BJ (cell line): ENCODE results near the gene RPTN. TPM values are rescaled to one million over a fixed set of nuclear protein-coding genes. Genes with fewer than 3 reads are reported as not detected.

Experiments
- CTCF ChIA-PET: fragments of 350-600 bp; formaldehyde crosslinking; extraction: SDS; loops from one replicate; lab custom pipeline; 2021; ENCODE audit warnings: antibody characterized with exemption, inconsistent platforms; lab: Yijun Ruan, JAX
- POLR2A ChIA-PET: fragments of 300-600 bp; sonication (Branson Sonifier 250); formaldehyde crosslinking; extraction: SDS; loops from one replicate; lab custom pipeline; 2021; ENCODE audit warnings: antibody characterized with exemption; lab: Charles Lee
- DNase-seq: peaks from one replicate; pipeline ENCODE4 v3.0.0-alpha.2; 2011; ENCODE audit warnings: low read depth
- H3K27me3 ChIP-seq: 2 replicates; pipeline ENCODE4 v1.6.0; 2011; ENCODE audit warnings: low read length; ENCODE audit not compliant: control insufficient read depth, insufficient read depth
- H3K36me3 ChIP-seq: 2 replicates; pipeline ENCODE4 v1.5.1; 2011; ENCODE audit warnings: low read length; ENCODE audit not compliant: control insufficient read depth, insufficient read depth
- H3K4me3 ChIP-seq: 2 replicates; pipeline ENCODE4 v1.5.1; 2011; ENCODE audit warnings: low read depth, mild to moderate bottlenecking, control low read depth, low read length
- CTCF ChIP-seq: IDR thresholded peaks from 2 replicates; pipeline ENCODE4 v1.5.1; 2011; ENCODE audit warnings: low read depth, mild to moderate bottlenecking, control low read depth, inconsistent platforms, low read length, moderate library complexity; ENCODE audit not compliant: insufficient read depth
- polyA plus RNA-seq: library from polyadenylated mRNA; depleted of rRNA; stranded (reverse); fragments of >200 nt; gene quantifications from 2 replicates; pipeline ENCODE4 v1.2.3, GENCODE V29; 2011

The RPTN gene
- polyA plus RNA-seq, 1 experiment: not detected

- CTCF ChIA-PET: interaction anchor here (0.9 to 3.2 kb wide), 4 partner anchors 10 to 268 kb away, joined by 5 to 16 read pairs (median 8); no protein-coding TSS in a partner anchor
- TF ChIP-seq CTCF: no peak
- POLR2A ChIA-PET: no interaction called here
These were observed 32.2 kb upstream of the RPTN start for GRCh38 chr1:152191260-152191659.

GRCh38 chr1:152190589-152190988 is 31.6 kb upstream of the RPTN start:
- no peaks in the 10 kb centered on the region for H3K36me3 ChIP-seq
- DNase-seq: no peak
- H3K4me3 ChIP-seq: no peak overlapping the region
- no peak for TF ChIP-seq CTCF
- POLR2A ChIA-PET: no interaction called here
- no peaks in the 10 kb centered on the region; the same call in 1 of the 2 replicates for H3K27me3 ChIP-seq
- CTCF ChIA-PET: interaction anchor here (0.9 to 3.2 kb wide), 4 partner anchors 11 to 269 kb away, joined by 5 to 16 read pairs (median 8); no protein-coding TSS in a partner anchor

More at GRCh38 chr1:152191260-152191659, 32.2 kb upstream of the RPTN start:
- Histone ChIP-seq H3K36me3 (no peaks in the 10 kb centered on the region), H3K27me3 (no peaks in the 10 kb centered on the region; the same call in 1 of the 2 replicates), H3K4me3 (no peak overlapping the region)
- no peak for DNase-seq

- ChIA-PET CTCF (interaction anchor here (0.9 to 10.9 kb wide), 23 partner anchors 8 to 269 kb away, joined by 3 to 276 read pairs (median 6); partner anchors contain the start of gene RPTN), POLR2A (no interaction called here)
- Histone ChIP-seq H3K36me3 (no peaks in the 10 kb centered on the region), H3K27me3 (no peaks in the 10 kb centered on the region; the same call in 1 of the 2 replicates), H3K4me3 (no peak overlapping the region)
- no peak for DNase-seq
- TF ChIP-seq CTCF: peak; percentile 80
These were observed 30.8 kb upstream of the RPTN start for GRCh38 chr1:152189657-152190442.

- no peaks in the 10 kb centered on the region; the same call in 1 of the 2 replicates for H3K27me3 ChIP-seq
- no peak for DNase-seq
- H3K4me3 ChIP-seq: peak overlapping the region; percentile 40
- H3K36me3 ChIP-seq: no peaks in the 10 kb centered on the region
- TF ChIP-seq CTCF: peak; percentile 85
- ChIA-PET POLR2A (no interaction called here), CTCF (interaction anchor here (0.6 to 10.9 kb wide), 31 partner anchors 9 to 270 kb away, joined by 3 to 276 read pairs (median 5); partner anchors contain the start of gene RPTN)
These were observed 29.9 kb upstream of the RPTN start for GRCh38 chr1:152188673-152189591.
